PC-3 (cell line): Measurements from ENCODE around the gene STEAP4.

Experiments
- EZH2 ChIP-seq: fragments of 300-600 bp; sonication (generic); IDR thresholded peaks from one replicate; pipeline ENCODE4 v1.6.1; 2017; ENCODE audit warnings: antibody characterized with exemption, mild to moderate bottlenecking, low read length; ENCODE audit not compliant: unreplicated experiment
- EZH2phosphoT487 ChIP-seq: fragments of 300-600 bp; sonication (generic); IDR thresholded peaks from 2 replicates; pipeline ENCODE4 v1.6.1; 2018; ENCODE audit warnings: mild to moderate bottlenecking, antibody characterized with exemption, low read length, borderline replicate concordance
- TF ChIP-seq, protein P1 (sequence below): fragments of 300-600 bp; sonication (generic); conservative IDR thresholded peaks from 2 replicates; pipeline ENCODE4 v1.5.1; 2017; ENCODE audit warnings: antibody characterized with exemption, low read depth, mild to moderate bottlenecking, low read length

DNA sequence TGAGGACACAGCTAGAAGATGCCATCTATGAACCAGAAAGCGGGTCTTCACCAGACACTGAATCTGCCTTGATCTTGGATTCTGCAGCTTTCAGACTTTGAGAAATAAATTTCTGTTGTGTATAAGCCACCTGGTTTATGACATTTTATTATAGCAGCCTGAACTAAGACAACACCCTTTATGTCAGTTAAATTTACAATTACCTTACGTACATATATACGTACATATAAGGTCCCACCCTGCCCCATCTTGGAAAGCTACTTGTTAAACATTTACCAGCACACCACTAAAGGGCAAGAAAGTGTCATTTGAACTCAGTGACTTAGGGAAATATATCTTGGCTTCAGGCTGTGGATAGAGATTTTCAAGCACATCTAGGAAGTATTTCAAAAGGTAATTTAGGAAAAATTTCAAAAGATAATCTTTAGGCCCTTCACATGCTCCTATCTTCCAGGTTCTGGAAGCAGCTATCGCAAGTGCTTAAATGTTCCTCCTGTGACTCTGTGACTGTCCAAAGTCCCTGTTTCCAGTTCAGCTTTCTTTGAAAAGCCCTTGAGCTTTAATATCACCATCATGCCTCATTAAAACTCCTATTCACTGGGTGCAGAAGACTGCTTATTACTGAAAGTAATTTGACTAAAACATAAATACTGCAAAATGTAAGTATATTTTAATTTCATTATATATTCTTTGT is 77.2 kb downstream of the STEAP4 start:
- TF ChIP-seq EZH2phosphoT487 (no peak), EZH2 (no peak)
- TF ChIP-seq, protein P1, sequence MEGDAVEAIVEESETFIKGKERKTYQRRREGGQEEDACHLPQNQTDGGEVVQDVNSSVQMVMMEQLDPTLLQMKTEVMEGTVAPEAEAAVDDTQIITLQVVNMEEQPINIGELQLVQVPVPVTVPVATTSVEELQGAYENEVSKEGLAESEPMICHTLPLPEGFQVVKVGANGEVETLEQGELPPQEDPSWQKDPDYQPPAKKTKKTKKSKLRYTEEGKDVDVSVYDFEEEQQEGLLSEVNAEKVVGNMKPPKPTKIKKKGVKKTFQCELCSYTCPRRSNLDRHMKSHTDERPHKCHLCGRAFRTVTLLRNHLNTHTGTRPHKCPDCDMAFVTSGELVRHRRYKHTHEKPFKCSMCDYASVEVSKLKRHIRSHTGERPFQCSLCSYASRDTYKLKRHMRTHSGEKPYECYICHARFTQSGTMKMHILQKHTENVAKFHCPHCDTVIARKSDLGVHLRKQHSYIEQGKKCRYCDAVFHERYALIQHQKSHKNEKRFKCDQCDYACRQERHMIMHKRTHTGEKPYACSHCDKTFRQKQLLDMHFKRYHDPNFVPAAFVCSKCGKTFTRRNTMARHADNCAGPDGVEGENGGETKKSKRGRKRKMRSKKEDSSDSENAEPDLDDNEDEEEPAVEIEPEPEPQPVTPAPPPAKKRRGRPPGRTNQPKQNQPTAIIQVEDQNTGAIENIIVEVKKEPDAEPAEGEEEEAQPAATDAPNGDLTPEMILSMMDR = no peak
